Measurements from ENCODE around the gene OBSCN.

DNA sequence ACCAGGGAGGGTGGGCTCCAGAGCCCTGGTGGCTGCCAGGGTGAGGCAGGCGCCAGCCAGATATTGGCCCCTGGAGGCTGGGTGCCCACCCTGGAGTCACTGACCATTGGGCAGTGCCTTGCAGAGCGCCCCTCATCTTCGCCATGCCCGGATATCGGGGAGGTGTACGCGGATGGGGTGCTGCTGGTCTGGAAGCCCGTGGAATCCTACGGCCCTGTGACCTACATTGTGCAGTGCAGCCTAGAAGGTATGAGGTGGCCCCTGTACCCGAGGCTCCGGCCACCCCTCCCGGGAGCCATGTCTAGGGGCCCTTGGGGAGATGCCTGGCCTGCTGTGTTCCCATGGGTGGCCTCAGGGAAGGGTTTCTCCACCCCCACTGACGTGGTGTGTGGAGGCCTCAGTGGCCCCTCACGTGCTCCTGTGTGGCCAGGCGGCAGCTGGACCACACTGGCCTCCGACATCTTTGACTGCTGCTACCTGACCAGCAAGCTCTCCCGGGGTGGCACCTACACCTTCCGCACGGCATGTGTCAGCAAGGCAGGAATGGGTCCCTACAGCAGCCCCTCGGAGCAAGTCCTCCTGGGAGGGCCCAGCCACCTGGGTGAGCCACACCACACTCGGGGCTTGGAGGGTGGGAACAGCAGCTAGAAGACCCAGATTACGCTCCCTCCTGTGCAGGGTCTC is 167.9 kb downstream of the OBSCN start:
- TF ChIP-seq, protein P1, sequence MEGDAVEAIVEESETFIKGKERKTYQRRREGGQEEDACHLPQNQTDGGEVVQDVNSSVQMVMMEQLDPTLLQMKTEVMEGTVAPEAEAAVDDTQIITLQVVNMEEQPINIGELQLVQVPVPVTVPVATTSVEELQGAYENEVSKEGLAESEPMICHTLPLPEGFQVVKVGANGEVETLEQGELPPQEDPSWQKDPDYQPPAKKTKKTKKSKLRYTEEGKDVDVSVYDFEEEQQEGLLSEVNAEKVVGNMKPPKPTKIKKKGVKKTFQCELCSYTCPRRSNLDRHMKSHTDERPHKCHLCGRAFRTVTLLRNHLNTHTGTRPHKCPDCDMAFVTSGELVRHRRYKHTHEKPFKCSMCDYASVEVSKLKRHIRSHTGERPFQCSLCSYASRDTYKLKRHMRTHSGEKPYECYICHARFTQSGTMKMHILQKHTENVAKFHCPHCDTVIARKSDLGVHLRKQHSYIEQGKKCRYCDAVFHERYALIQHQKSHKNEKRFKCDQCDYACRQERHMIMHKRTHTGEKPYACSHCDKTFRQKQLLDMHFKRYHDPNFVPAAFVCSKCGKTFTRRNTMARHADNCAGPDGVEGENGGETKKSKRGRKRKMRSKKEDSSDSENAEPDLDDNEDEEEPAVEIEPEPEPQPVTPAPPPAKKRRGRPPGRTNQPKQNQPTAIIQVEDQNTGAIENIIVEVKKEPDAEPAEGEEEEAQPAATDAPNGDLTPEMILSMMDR (IDR thresholded peaks at IDR 0.05; ENCODE audit: extremely low read depth in 1 of 2, insufficient read depth in 1 of 2, low read depth in 1 of 2, low read length in 2 of 2), result no peak
- TF ChIP-seq EZH2 (IDR thresholded peaks at IDR 0.05; ENCODE audit: borderline replicate concordance, low read depth, low read length, severe bottlenecking) (no peak), POLR2A (IDR thresholded peaks at IDR 0.05; ENCODE audit: low read depth, low read length) (no peak)
